Measurements from ENCODE around the gene NOTCH4.
"Not testable (repeated sequence)": the region's sequence is repeated elsewhere in the genome, so short reads cannot be mapped to it uniquely, and the experiment has no call there.

DNA sequence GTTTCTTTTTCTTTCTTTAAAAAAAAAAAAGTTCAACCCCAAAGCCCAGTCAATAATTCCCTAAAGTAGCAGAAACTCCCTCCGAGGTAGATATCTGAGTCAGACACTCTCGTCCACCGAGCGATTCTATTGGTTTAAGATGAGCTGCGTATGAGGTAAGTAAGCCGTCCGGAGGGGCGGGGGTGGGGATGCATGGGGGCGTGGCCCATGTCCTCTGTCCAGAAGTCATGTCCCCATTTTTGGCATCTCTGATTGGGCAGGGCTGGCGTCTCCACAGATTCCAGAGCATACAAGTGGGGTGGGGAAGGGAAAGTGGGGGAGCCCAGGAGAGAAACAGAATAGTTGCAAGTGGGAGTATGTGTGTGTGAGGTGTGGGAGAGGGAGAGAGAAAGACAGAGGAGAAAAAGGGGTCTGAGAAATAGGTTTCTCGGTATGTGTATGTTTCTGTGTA is 38.2 kb downstream of the NOTCH4 start:
- not testable (repeated sequence) for TF ChIP-seq HDGF (IDR thresholded peaks at IDR 0.05; ENCODE audit: borderline replicate concordance); SP1 (IDR thresholded peaks at IDR 0.05); L3MBTL2 (conservative IDR thresholded peaks at IDR 0.05); ELF4 (IDR thresholded peaks at IDR 0.05); FOXA1 (IDR thresholded peaks at IDR 0.05); SUZ12 (IDR thresholded peaks at IDR 0.05); BHLHE40 (IDR thresholded peaks at IDR 0.05; ENCODE audit: borderline replicate concordance); ARNT (IDR thresholded peaks at IDR 0.05); TARDBP (IDR thresholded peaks at IDR 0.05); NFRKB (IDR thresholded peaks at IDR 0.05); FOXM1 (IDR thresholded peaks at IDR 0.05; ENCODE audit: borderline replicate concordance); ZNF384 (IDR thresholded peaks at IDR 0.05); CTBP1 (IDR thresholded peaks at IDR 0.05; ENCODE audit: borderline replicate concordance)
